ENCODE results near the gene TMSB15C. TPM values are rescaled to one million over a fixed set of nuclear protein-coding genes. Genes with fewer than 3 reads are reported as not detected.

The TMSB15C gene
- total and polyA plus RNA-seq, 10 of the 15 experiments (the other 5 are each of a cell fraction or from before 2014, with no cell fraction given): 0.69 to 10.1 (median 5.3) TPM

DNA sequence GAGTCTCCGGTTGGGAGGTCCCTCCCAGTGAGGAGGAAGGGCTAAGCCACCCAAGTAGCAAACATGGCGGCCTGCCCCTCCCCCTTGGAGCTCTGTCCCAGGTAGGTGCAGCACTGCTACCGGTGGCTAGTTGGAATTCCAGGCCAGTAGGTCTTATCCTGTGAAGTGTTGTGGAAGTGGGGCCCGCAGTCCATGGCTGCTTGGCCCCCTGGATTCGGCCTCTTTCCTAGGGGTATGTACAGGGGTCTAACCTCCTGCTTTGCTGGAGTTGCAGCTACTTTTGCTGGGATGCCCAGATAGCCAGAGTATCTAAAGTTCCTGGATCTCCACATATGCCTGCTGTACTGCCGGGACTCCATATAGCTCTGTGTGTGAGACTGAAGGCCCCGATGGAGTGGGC lies 9.9 kb upstream of the TMSB15C start:
- no peak overlapping the region for H3K4me2 ChIP-seq (ENCODE audit: control insufficient read depth, insufficient read depth)
- no peaks in the 10 kb centered on the region for H3K36me3 ChIP-seq (ENCODE audit: control insufficient read depth in 2 of 2, insufficient read depth in 2 of 2, low read length in 1 of 2)
- intact Hi-C loops (cut with micrococcal nuclease; ENCODE audit: unreplicated experiment) (no loop called here), in situ Hi-C loops (cut with MboI) (no loop called here)
- ChIA-PET POLR2A (interaction anchor here (0.6 kb wide), 1 partner anchor 399 kb away, joined by 5 read pairs; no protein-coding TSS in a partner anchor), SMC1A (ENCODE audit: uncharacterized antibody, unreplicated experiment) (no interaction called here), RAD21 (ENCODE audit: unreplicated experiment) (no interaction called here), CTCF (no interaction called here)
- no peaks in the 10 kb centered on the region; a peak in 1 of 4 replicates for H3K27me3 ChIP-seq (replicated peaks in 1 of 2; ENCODE audit: control insufficient read depth in 2 of 2, insufficient read depth in 2 of 2, low read length in 1 of 2)
- no peaks in the 10 kb centered on the region for H3K79me2 ChIP-seq (ENCODE audit: control insufficient read depth, insufficient read depth, low read length)
- no peak for FAIRE-seq
- H3K4me3 ChIP-seq: no peak overlapping the region
- no peaks in the 10 kb centered on the region for H4K20me1 ChIP-seq (ENCODE audit: control insufficient read depth, insufficient read depth)
- H3K9ac ChIP-seq (ENCODE audit: control insufficient read depth, insufficient read depth, low read length): no peak overlapping the region
- H2AFZ ChIP-seq (ENCODE audit: control insufficient read depth, low read depth, low read length): no peak overlapping the region
- no peak for ATAC-seq
- no peak overlapping the region for H3K27ac ChIP-seq (ENCODE audit: control insufficient read depth, insufficient read depth)
- 46% methylated on average over 7 of the region's 7 CpGs for WGBS (ENCODE audit: insufficient coverage, insufficient replicate concordance, low lambda C conversion rate, missing lambda C conversion rate)
- no peaks in the 10 kb centered on the region for H3K9me3 ChIP-seq (replicated peaks; ENCODE audit: control insufficient read depth, insufficient read depth, low read length)
- no TSS peak for BruUV-seq (replicated peaks)
- no peak for DNase-seq (ENCODE audit: low read depth, low spot score)
- H3K4me1 ChIP-seq (ENCODE audit: control insufficient read depth, insufficient read depth, low read length): no peaks in the 10 kb centered on the region
- TF ChIP-seq RAD51 (IDR thresholded peaks at IDR 0.05) (no peak), STAT3 (IDR thresholded peaks at IDR 0.05; ENCODE audit: low read depth, low read length) (no peak), IRF4 (IDR thresholded peaks at IDR 0.05; ENCODE audit: low read depth, low read length) (no peak), HDAC2 (IDR thresholded peaks at IDR 0.05) (no peak), SIX5 (IDR thresholded peaks at IDR 0.05; ENCODE audit: low read depth, low read length, severe bottlenecking) (no peak), IKZF1 (conservative IDR thresholded peaks at IDR 0.05) (no peak), ZNF274 (IDR thresholded peaks at IDR 0.05; ENCODE audit: insufficient read depth, insufficient read length) (no peak), TCF12 (IDR thresholded peaks at IDR 0.05; ENCODE audit: low read depth, low read length) (no peak), RELA (IDR thresholded peaks at IDR 0.05; ENCODE audit: borderline replicate concordance, partially characterized antibody) (no peak), SPI1 (IDR thresholded peaks at IDR 0.05; ENCODE audit: borderline replicate concordance, insufficient read depth, low read depth, low read length) (no peak)
- TF ChIP-seq, protein P1, sequence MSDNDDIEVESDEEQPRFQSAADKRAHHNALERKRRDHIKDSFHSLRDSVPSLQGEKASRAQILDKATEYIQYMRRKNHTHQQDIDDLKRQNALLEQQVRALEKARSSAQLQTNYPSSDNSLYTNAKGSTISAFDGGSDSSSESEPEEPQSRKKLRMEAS (IDR thresholded peaks at IDR 0.05; ENCODE audit: low read depth, low read length): no peak
- TF ChIP-seq, protein P2, sequence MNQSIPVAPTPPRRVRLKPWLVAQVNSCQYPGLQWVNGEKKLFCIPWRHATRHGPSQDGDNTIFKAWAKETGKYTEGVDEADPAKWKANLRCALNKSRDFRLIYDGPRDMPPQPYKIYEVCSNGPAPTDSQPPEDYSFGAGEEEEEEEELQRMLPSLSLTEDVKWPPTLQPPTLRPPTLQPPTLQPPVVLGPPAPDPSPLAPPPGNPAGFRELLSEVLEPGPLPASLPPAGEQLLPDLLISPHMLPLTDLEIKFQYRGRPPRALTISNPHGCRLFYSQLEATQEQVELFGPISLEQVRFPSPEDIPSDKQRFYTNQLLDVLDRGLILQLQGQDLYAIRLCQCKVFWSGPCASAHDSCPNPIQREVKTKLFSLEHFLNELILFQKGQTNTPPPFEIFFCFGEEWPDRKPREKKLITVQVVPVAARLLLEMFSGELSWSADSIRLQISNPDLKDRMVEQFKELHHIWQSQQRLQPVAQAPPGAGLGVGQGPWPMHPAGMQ (IDR thresholded peaks at IDR 0.05; ENCODE audit: borderline replicate concordance): no peak
- TF ChIP-seq, protein P3, sequence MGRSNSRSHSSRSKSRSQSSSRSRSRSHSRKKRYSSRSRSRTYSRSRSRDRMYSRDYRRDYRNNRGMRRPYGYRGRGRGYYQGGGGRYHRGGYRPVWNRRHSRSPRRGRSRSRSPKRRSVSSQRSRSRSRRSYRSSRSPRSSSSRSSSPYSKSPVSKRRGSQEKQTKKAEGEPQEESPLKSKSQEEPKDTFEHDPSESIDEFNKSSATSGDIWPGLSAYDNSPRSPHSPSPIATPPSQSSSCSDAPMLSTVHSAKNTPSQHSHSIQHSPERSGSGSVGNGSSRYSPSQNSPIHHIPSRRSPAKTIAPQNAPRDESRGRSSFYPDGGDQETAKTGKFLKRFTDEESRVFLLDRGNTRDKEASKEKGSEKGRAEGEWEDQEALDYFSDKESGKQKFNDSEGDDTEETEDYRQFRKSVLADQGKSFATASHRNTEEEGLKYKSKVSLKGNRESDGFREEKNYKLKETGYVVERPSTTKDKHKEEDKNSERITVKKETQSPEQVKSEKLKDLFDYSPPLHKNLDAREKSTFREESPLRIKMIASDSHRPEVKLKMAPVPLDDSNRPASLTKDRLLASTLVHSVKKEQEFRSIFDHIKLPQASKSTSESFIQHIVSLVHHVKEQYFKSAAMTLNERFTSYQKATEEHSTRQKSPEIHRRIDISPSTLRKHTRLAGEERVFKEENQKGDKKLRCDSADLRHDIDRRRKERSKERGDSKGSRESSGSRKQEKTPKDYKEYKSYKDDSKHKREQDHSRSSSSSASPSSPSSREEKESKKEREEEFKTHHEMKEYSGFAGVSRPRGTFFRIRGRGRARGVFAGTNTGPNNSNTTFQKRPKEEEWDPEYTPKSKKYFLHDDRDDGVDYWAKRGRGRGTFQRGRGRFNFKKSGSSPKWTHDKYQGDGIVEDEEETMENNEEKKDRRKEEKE (IDR thresholded peaks at IDR 0.05): no peak
- TF ChIP-seq, protein P4, sequence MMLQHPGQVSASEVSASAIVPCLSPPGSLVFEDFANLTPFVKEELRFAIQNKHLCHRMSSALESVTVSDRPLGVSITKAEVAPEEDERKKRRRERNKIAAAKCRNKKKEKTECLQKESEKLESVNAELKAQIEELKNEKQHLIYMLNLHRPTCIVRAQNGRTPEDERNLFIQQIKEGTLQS (IDR thresholded peaks at IDR 0.05; ENCODE audit: borderline replicate concordance, extremely low read depth, low read depth, low read length): no peak
- TF ChIP-seq, protein P5, sequence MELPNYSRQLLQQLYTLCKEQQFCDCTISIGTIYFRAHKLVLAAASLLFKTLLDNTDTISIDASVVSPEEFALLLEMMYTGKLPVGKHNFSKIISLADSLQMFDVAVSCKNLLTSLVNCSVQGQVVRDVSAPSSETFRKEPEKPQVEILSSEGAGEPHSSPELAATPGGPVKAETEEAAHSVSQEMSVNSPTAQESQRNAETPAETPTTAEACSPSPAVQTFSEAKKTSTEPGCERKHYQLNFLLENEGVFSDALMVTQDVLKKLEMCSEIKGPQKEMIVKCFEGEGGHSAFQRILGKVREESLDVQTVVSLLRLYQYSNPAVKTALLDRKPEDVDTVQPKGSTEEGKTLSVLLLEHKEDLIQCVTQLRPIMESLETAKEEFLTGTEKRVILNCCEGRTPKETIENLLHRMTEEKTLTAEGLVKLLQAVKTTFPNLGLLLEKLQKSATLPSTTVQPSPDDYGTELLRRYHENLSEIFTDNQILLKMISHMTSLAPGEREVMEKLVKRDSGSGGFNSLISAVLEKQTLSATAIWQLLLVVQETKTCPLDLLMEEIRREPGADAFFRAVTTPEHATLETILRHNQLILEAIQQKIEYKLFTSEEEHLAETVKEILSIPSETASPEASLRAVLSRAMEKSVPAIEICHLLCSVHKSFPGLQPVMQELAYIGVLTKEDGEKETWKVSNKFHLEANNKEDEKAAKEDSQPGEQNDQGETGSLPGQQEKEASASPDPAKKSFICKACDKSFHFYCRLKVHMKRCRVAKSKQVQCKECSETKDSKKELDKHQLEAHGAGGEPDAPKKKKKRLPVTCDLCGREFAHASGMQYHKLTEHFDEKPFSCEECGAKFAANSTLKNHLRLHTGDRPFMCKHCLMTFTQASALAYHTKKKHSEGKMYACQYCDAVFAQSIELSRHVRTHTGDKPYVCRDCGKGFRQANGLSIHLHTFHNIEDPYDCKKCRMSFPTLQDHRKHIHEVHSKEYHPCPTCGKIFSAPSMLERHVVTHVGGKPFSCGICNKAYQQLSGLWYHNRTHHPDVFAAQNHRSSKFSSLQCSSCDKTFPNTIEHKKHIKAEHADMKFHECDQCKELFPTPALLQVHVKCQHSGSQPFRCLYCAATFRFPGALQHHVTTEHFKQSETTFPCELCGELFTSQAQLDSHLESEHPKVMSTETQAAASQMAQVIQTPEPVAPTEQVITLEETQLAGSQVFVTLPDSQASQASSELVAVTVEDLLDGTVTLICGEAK (IDR thresholded peaks at IDR 0.05; ENCODE audit: borderline replicate concordance): no peak
